ENCODE measurements around the gene ICAM1.
"Not testable (repeated sequence)": the region's sequence is repeated elsewhere in the genome, so short reads cannot be mapped to it uniquely, and the experiment has no call there.

ICAM1 gene

GRCh38 chr19:10277795-10278589, 7.1 kb downstream of the ICAM1 start:
- Histone ChIP-seq H3K27me3 (no peaks in the 10 kb centered on the region), H3K9ac (peak overlapping the region in 1 of 11 experiments; percentile 35; a peak in 1 of 22 replicates), H3K4me1 (peaks cover 11 to 97% (median 19%) of the 10 kb centered on the region in 10 experiments), H3K4me3 (no peak overlapping the region), H3K4me2 (peak overlapping the region in 3 of 11 experiments; percentile 28 to 70 (median 36); a peak in 5 of 22 replicates), H3K36me3 (peaks cover 11 to 99% (median 35%) of the 10 kb centered on the region in 11 experiments; a peak in 20 of 22 replicates), H3K9me3 (replicated peaks in 1 of 11) (no peaks in the 10 kb centered on the region), H3K27ac (no peak overlapping the region), H4K20me1 (peaks cover 0 to 100% (median 5%) of the 10 kb centered on the region in 11 experiments; a peak in 10 of 22 replicates)
- no peak for TF ChIP-seq Cebpa-rat (IDR thresholded peaks at IDR 0.05)

- Histone ChIP-seq H3K36me3 (peaks cover 18 to 99% (median 43%) of the 10 kb centered on the region in 11 experiments), H3K9me3 (replicated peaks in 1 of 11) (no peaks in the 10 kb centered on the region), H3K27ac (no peak overlapping the region), H4K20me1 (peaks cover 0 to 100% (median 5%) of the 10 kb centered on the region in 11 experiments; a peak in 10 of 22 replicates), H3K4me2 (peak overlapping the region in 4 of 11 experiments; percentile 28 to 70 (median 50); a peak in 8 of 22 replicates), H3K4me3 (no peak overlapping the region), H3K27me3 (no peaks in the 10 kb centered on the region), H3K9ac (peak overlapping the region in 1 of 11 experiments; percentile 35; a peak in 2 of 22 replicates), H3K4me1 (peaks cover 11 to 97% (median 17%) of the 10 kb centered on the region in 10 experiments)
- TF ChIP-seq Cebpa-rat (IDR thresholded peaks at IDR 0.05), result no peak
These were observed 8.0 kb downstream of the ICAM1 start for GRCh38 chr19:10278935-10279334.

DNA sequence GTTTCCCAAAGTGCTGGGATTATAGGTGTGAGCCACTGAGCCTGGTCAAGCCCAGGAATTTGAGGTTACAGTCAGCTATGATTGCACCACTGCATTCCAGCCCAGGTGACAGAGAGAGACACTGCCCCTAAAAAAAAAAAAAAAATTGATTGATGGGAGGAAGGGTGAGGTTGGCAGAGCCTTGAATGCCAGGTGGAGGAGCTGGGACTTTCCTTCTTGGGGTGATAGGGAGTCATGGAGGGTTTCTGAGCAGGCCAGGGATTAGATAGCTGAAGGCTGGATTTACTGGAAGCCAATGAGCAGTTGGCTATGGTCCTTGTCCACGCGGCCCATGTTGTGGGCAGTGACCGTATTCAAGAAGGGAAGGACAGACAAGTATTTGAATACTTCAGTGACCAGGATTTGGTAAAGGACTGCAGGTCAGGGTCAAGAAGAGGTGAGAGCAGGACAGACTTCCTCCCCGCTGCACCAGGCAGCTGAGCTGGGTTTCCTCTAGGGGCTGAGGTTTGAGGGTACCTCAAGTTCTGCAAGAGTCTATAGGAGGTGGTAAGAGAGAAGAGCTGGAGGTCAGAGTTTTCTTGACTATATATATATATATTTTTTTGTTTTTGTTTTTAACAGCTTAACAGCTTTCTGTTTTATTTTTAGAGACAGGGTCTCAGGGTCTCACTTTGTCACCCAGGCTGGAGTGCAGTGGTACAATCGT, 9.0 kb downstream of the ICAM1 start:
- H3K4me1 ChIP-seq, result peaks cover 12 to 97% (median 19%) of the 10 kb centered on the region in 10 experiments
- H3K9ac ChIP-seq, result peak overlapping the region in 4 of 11 experiments; percentile 19 to 33 (median 30); a peak in 4 of 22 replicates
- H3K36me3 ChIP-seq, result peaks cover 22 to 99% (median 45%) of the 10 kb centered on the region in 11 experiments
- no peak overlapping the region for H3K4me3 ChIP-seq
- H3K4me2 ChIP-seq, result peak overlapping the region; percentile 28 to 78 (median 54)
- H3K27me3 ChIP-seq, result no peaks in the 10 kb centered on the region
- no peak for TF ChIP-seq Cebpa-rat (IDR thresholded peaks at IDR 0.05)
- H3K27ac ChIP-seq, result no peak overlapping the region
- peaks cover 0 to 100% (median under 1%) of the 10 kb centered on the region in 11 experiments; a peak in 10 of 22 replicates for H4K20me1 ChIP-seq
- no peaks in the 10 kb centered on the region for H3K9me3 ChIP-seq (replicated peaks in 1 of 11)

DNA sequence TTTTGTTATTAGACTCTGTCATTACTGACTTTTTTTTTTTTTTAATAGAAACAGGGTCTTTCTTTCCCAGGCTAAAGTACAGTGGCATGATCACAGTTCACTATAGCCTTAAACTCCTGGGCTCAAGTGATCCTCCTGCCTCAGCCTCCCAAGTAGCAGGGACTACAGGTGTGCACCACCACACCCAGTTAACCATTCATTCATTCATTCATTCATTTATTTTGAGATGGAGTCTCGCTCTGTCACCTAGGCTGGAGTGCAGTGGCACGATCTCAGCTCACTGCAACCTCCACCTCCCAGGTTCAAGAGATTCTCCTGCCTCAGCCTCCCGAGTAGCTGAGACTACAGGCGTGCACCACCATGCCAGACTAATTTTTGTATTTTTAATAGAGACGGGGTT, 11.1 kb downstream of the ICAM1 start:
- not testable (repeated sequence) for H3K4me2 ChIP-seq; H3K27me3 ChIP-seq; H3K27ac ChIP-seq; H3K9me3 ChIP-seq (replicated peaks in 1 of 11); H3K4me3 ChIP-seq
- H3K4me1 ChIP-seq, result peaks cover 33 to 98% (median 40%) of the 10 kb centered on the region in 10 experiments
- peaks cover 28 to 92% (median 49%) of the 10 kb centered on the region in 11 experiments for H3K36me3 ChIP-seq
- H3K9ac ChIP-seq, result peak overlapping the region in 1 of 11 experiments; percentile 35; a peak in 2 of 22 replicates
- H4K20me1 ChIP-seq, result peaks cover 0 to 100% (median 6%) of the 10 kb centered on the region in 11 experiments; a peak in 10 of 22 replicates

DNA sequence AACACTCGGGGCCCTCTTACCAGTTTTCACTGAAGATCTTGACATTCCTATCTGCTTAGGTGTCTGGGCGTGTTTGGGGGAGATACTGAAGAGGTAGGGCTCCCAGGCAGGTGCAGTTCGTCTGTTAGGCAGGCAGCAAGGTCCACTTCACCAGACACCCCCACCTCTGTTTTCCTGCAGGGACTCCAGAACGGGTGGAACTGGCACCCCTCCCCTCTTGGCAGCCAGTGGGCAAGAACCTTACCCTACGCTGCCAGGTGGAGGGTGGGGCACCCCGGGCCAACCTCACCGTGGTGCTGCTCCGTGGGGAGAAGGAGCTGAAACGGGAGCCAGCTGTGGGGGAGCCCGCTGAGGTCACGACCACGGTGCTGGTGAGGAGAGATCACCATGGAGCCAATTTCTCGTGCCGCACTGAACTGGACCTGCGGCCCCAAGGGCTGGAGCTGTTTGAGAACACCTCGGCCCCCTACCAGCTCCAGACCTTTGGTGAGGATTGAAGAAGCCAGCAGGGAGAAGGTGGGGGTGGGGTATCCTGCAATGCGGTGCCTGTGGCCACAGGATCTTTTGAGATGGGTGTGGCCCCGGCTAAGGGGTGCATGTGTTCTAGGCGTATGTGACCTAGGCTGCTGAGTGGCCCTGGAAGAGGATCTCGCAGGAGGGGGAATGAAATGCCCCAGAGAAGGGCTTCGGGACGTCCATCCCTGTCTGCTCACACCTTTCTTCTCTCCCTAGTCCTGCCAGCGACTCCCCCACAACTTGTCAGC, 12.6 kb downstream of the ICAM1 start:
- peak overlapping the region in 2 of 11 experiments; percentile 35 to 67; a peak in 3 of 22 replicates for H3K9ac ChIP-seq
- H3K27ac ChIP-seq, result peak overlapping the region in 1 of 11 experiments; percentile 77; a peak in 2 of 22 replicates
- H3K9me3 ChIP-seq (replicated peaks in 1 of 11), result peaks cover 0 to 4% (median 0%) of the 10 kb centered on the region in 11 experiments; a peak in 2 of 22 replicates
- TF ChIP-seq Cebpa-rat (IDR thresholded peaks at IDR 0.05), result no peak
- peaks cover 0 to 96% (median 11%) of the 10 kb centered on the region in 11 experiments; a peak in 12 of 22 replicates for H4K20me1 ChIP-seq
- peaks cover 11 to 23% (median 20%) of the 10 kb centered on the region in 11 experiments for H3K27me3 ChIP-seq
- peaks cover 24 to 78% (median 39%) of the 10 kb centered on the region in 11 experiments for H3K36me3 ChIP-seq
- H3K4me1 ChIP-seq, result peaks cover 47 to 98% (median 53%) of the 10 kb centered on the region in 10 experiments
- H3K4me3 ChIP-seq, result no peak overlapping the region
- peak overlapping the region in 3 of 11 experiments; percentile 0 to 86 (median 84); a peak in 5 of 22 replicates for H3K4me2 ChIP-seq

GRCh38 chr19:10284065-10284959, 13.4 kb downstream of the ICAM1 start:
- peak overlapping the region in 5 of 11 experiments; percentile 84 to 96 (median 94); a peak in 8 of 22 replicates for H3K4me2 ChIP-seq
- H3K4me1 ChIP-seq, result peaks cover 55 to 98% (median 60%) of the 10 kb centered on the region in 10 experiments
- peaks cover 19 to 32% (median 28%) of the 10 kb centered on the region in 11 experiments for H3K27me3 ChIP-seq
- H3K36me3 ChIP-seq, result peaks cover 24 to 69% (median 39%) of the 10 kb centered on the region in 11 experiments
- peak overlapping the region in 1 of 11 experiments; percentile 35; a peak in 2 of 22 replicates for H3K9ac ChIP-seq
- peaks cover 0 to 6% (median 0%) of the 10 kb centered on the region in 11 experiments; a peak in 3 of 22 replicates for H3K9me3 ChIP-seq (replicated peaks in 1 of 11)
- TF ChIP-seq Cebpa-rat (IDR thresholded peaks at IDR 0.05), result no peak
- peak overlapping the region in 1 of 11 experiments; percentile 77; a peak in 1 of 22 replicates for H3K27ac ChIP-seq
- H3K4me3 ChIP-seq, result no peak overlapping the region
- peaks cover 0 to 88% (median 12%) of the 10 kb centered on the region in 11 experiments; a peak in 12 of 22 replicates for H4K20me1 ChIP-seq

- Histone ChIP-seq H3K27me3 (peaks cover 25 to 38% (median 34%) of the 10 kb centered on the region in 11 experiments), H3K4me1 (peaks cover 54 to 97% (median 59%) of the 10 kb centered on the region in 10 experiments), H3K27ac (peak overlapping the region in 3 of 11 experiments; percentile 64 to 77 (median 76); a peak in 3 of 22 replicates), H3K9ac (no peak overlapping the region), H3K4me3 (no peak overlapping the region), H3K9me3 (replicated peaks in 1 of 11) (peaks cover 0 to 7% (median 0%) of the 10 kb centered on the region in 11 experiments; a peak in 3 of 22 replicates), H4K20me1 (peaks cover 0 to 83% (median 13%) of the 10 kb centered on the region in 11 experiments; a peak in 15 of 22 replicates), H3K36me3 (peaks cover 24 to 63% (median 39%) of the 10 kb centered on the region in 11 experiments), H3K4me2 (peak overlapping the region in 8 of 11 experiments; percentile 84 to 96 (median 90); a peak in 12 of 22 replicates)
- no peak for TF ChIP-seq Cebpa-rat (IDR thresholded peaks at IDR 0.05)
These were observed 14.0 kb downstream of the ICAM1 start for GRCh38 chr19:10284960-10285278.
